Thyroid gland (tissue), 4 donors: ENCODE measurements around the gene CTDP1. TPM values are rescaled to one million over a fixed set of nuclear protein-coding genes. Genes with fewer than 3 reads are reported as not detected.

Experiments used
- DNase-seq, 2 donors: peaks; one replicate each; pipeline ENCODE4 v3.0.0-alpha.2; 2019
- H3K27ac ChIP-seq, 3 donors: fragments of 200-600 bp; sonication (generic); 1 replicate in 2 of 3; 2 replicates in 1 of 3; pipeline ENCODE4 v1.5.1; 2016 to 2019; ENCODE audit warnings: mild to moderate bottlenecking in 1 of 3, moderate library complexity in 1 of 3
- H3K27me3 ChIP-seq: fragments of 200-600 bp; sonication (generic); one replicate; pipeline ENCODE4 v1.5.1; 2019
- H3K36me3 ChIP-seq, 2 donors: fragments of 200-600 bp; sonication (generic); one replicate each; pipeline ENCODE4 v1.5.1; 2016 to 2019
- H3K4me1 ChIP-seq, 2 donors: fragments of 200-600 bp; sonication (generic); one replicate each; pipeline ENCODE4 v1.5.1; 2017 to 2019
- H3K4me3 ChIP-seq, 3 donors: fragments of 200-600 bp; sonication (generic); replicated peaks in 1 of 3; 1 replicate in 2 of 3; 2 replicates in 1 of 3; pipeline ENCODE4 v1.5.1; 2016; ENCODE audit warnings: mild to moderate bottlenecking in 1 of 3
- H3K9me3 ChIP-seq: fragments of 200-600 bp; sonication (generic); one replicate; pipeline ENCODE4 v1.5.1; 2017
- POLR2A ChIP-seq, 2 donors: fragments of 450-650 bp; IDR thresholded peaks; one replicate each; pipeline ENCODE4 v1.6.1; 2017; ENCODE audit warnings: antibody characterized with exemption in 2 of 2, mild to moderate bottlenecking in 2 of 2, moderate library complexity in 1 of 2
- WGBS, 2 donors: methylation state at CpG; one replicate each; pipeline ENCODE4 v1.1.5; 2017; 5-methylcytosine and 5-hydroxymethylcytosine counted together
- intact Hi-C: fragments of 100-400 bp; cut with DNase I; formaldehyde crosslinking; loops from one replicate; pipeline ENCODE4 v1.15.1; 2023
- total RNA-seq, 4 donors: library from RNA; depleted of rRNA; stranded (reverse); fragments of >200 nt; gene quantifications; one replicate each; pipeline ENCODE4 v1.2.3, GENCODE V29; 2016
- TF ChIP-seq, protein P1 (sequence below), 6 experiments: fragments of 200-600 bp in 3 of 6; fragments of 450-650 bp in 3 of 6; sonication (generic) in 3 of 6; IDR thresholded peaks; one replicate each; pipeline ENCODE4 v1.5.1; 2016 to 2019; ENCODE audit warnings: antibody characterized with exemption in 6 of 6, mild to moderate bottlenecking in 2 of 6, inconsistent platforms in 1 of 6, moderate library complexity in 1 of 6

CTDP1 gene
- total RNA-seq, 4 donors from 2014 or later, result 18.5 to 23.6 (median 20.9) TPM

DNA sequence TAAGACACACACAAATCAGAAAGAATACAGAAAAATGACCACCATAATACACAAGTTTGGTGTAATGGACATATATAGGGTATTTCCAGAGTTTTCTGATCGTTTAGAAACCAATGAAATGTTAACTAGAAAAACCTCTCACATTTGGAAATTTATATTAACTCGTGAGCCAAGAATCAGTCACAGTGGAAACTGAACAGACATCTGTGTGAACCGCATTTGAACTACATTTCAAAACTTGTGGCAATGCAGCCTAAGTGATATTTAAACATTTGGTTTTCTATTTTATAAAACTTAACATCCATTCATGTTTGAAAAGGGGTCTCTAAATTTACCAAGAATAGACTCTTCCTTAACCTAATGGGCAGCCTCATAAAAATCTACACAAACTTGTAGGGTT is 89.1 kb downstream of the CTDP1 start:
- Histone ChIP-seq H3K36me3 (no peaks in the 10 kb centered on the region), H3K9me3 (no peaks in the 10 kb centered on the region), H3K27me3 (no peaks in the 10 kb centered on the region), H3K4me1 (no peaks in the 10 kb centered on the region), H3K27ac (no peak overlapping the region), H3K4me3 (no peak overlapping the region)
- intact Hi-C loops, result no loop called here
- TF ChIP-seq, protein P1, sequence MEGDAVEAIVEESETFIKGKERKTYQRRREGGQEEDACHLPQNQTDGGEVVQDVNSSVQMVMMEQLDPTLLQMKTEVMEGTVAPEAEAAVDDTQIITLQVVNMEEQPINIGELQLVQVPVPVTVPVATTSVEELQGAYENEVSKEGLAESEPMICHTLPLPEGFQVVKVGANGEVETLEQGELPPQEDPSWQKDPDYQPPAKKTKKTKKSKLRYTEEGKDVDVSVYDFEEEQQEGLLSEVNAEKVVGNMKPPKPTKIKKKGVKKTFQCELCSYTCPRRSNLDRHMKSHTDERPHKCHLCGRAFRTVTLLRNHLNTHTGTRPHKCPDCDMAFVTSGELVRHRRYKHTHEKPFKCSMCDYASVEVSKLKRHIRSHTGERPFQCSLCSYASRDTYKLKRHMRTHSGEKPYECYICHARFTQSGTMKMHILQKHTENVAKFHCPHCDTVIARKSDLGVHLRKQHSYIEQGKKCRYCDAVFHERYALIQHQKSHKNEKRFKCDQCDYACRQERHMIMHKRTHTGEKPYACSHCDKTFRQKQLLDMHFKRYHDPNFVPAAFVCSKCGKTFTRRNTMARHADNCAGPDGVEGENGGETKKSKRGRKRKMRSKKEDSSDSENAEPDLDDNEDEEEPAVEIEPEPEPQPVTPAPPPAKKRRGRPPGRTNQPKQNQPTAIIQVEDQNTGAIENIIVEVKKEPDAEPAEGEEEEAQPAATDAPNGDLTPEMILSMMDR (IDR thresholded peaks at IDR 0.05), result no peak
- TF ChIP-seq POLR2A (IDR thresholded peaks at IDR 0.05), result no peak
- WGBS, 2 donors, result 60 to 62% methylated on average over 3 of the region's 3 CpGs
- no peak for DNase-seq

GRCh38 chr18:79769698-79770500 is 90.3 kb downstream of the CTDP1 start:
- Histone ChIP-seq H3K4me1 (no peaks in the 10 kb centered on the region), H3K9me3 (no peaks in the 10 kb centered on the region), H3K27me3 (no peaks in the 10 kb centered on the region), H3K27ac (no peak overlapping the region), H3K36me3 (no peaks in the 10 kb centered on the region), H3K4me3 (no peak overlapping the region)
- TF ChIP-seq POLR2A (IDR thresholded peaks at IDR 0.05), result no peak
- TF ChIP-seq, protein P1 (IDR thresholded peaks at IDR 0.05), result no peak
- DNase-seq, result no peak
- 80 to 86% methylated on average over 24 to 28 of the region's 31 CpGs for WGBS, 2 donors
- intact Hi-C loops, result loop anchor here (10.0 kb wide), 1 partner anchor 845 kb away; no protein-coding TSS in a partner anchor

- H3K36me3 ChIP-seq, result no peaks in the 10 kb centered on the region
- no peak overlapping the region for H3K4me3 ChIP-seq
- H3K27ac ChIP-seq, result no peak overlapping the region
- no peaks in the 10 kb centered on the region for H3K27me3 ChIP-seq
- no peaks in the 10 kb centered on the region for H3K9me3 ChIP-seq
- no peaks in the 10 kb centered on the region for H3K4me1 ChIP-seq
- intact Hi-C loops, result loop anchor here (10.0 kb wide), 1 partner anchor 846 kb away; no protein-coding TSS in a partner anchor
- 59 to 75% methylated on average over 4 to 7 of the region's 11 CpGs for WGBS, 2 donors
- TF ChIP-seq POLR2A (IDR thresholded peaks at IDR 0.05), result no peak
- TF ChIP-seq, protein P1 (IDR thresholded peaks at IDR 0.05), result no peak
- DNase-seq, result no peak
Observed at GRCh38 chr18:79770501-79770815, 90.9 kb downstream of the CTDP1 start.

DNA sequence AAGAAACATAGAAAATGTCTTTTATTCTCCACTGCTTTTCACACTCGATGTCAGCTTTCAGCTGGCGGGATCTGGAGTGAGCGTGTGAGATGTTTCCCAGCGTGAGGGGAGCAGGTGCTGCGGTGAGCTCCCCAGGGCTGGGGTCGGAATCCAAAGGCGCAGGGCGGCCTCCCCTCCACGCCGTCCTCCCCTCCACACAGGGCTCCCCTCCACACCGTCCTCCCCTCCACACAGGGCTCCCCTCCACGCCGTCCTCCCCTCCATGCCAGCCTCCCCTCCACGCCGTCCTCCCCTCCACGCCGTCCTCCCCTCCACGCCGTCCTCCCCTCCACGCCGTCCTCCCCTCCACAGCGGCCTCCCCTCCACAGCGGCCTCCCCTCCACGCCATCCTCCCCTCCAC is 91.2 kb downstream of the CTDP1 start:
- no peak for DNase-seq
- WGBS, 2 donors, result 78 to 84% methylated on average over 12 to 15 of the region's 24 CpGs
- Histone ChIP-seq H3K27ac (no peak overlapping the region), H3K9me3 (no peaks in the 10 kb centered on the region), H3K4me3 (no peak overlapping the region), H3K27me3 (no peaks in the 10 kb centered on the region), H3K4me1 (no peaks in the 10 kb centered on the region), H3K36me3 (no peaks in the 10 kb centered on the region)
- intact Hi-C loops, result loop anchor here (10.0 kb wide), 1 partner anchor 846 kb away; no protein-coding TSS in a partner anchor
- TF ChIP-seq, protein P1 (IDR thresholded peaks at IDR 0.05), result no peak
- TF ChIP-seq POLR2A (IDR thresholded peaks at IDR 0.05), result no peak

DNA sequence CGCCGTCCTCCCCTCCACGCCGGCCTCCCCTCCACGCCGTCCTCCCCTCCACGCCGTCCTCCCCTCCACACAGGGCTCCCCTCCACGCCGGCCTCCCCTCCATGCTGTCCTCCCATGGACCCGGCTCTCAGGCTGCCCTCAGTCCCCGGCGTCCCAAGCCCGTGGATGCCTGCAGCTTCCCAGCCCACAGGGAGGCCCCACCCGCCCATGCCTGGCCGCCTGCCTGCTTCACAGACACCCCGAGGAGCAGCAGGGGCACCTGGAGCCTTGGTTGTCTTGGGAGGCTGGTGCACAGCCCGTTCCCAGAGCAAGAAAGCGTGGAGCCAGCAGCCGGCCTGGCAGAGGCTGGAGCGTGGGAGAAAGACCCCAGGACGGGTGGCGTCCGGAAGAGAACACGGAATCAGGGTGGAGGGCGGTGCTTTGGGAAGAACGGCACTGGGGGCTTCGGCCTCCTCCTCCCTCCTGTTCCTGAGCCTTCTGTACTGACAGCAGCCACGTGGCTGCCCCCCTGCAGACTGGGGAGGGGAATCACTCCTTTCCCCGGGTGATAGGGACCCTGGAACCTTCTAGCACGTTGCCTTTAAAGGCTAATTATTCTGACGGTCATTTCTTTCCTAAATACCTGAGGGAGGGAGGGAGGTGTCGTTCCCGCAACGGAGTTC is 92.0 kb downstream of the CTDP1 start:
- no peaks in the 10 kb centered on the region for H3K27me3 ChIP-seq

More for the DNA sequence above, 92.0 kb downstream of the CTDP1 start:
- H3K36me3 ChIP-seq, result no peaks in the 10 kb centered on the region
- 67% methylated on average over 19 to 27 of the region's 35 CpGs for WGBS, 2 donors
- no peaks in the 10 kb centered on the region for H3K9me3 ChIP-seq
- DNase-seq, result no peak
- H3K27ac ChIP-seq, result no peak overlapping the region
- intact Hi-C loops, result loop anchor here (10.0 kb wide), 1 partner anchor 847 kb away; no protein-coding TSS in a partner anchor
- no peak overlapping the region for H3K4me3 ChIP-seq
- TF ChIP-seq, protein P1 (IDR thresholded peaks at IDR 0.05), result no peak
- no peak for TF ChIP-seq POLR2A (IDR thresholded peaks at IDR 0.05)
- no peaks in the 10 kb centered on the region for H3K4me1 ChIP-seq
